Caco-2 (cell line): ENCODE data around the gene MDFIC. TPM values are rescaled to one million over a fixed set of nuclear protein-coding genes. Genes with fewer than 3 reads are reported as not detected.

Source experiments
- BruUV-seq: library from RNA; stranded (reverse); fragments of 400-500 nt; replicated peaks from 2 replicates; lab custom pipeline; 2021; lab: Mats Ljungman, UMichigan
- CTCF ChIA-PET: fragments of 300-600 bp; sonication (Branson Sonifier 250); formaldehyde crosslinking; loops from one replicate; lab custom pipeline; 2022; ENCODE audit warnings: antibody characterized with exemption; lab: Charles Lee
- POLR2A ChIA-PET: fragments of 300-600 bp; sonication (Branson Sonifier 250); formaldehyde crosslinking; loops from one replicate; lab custom pipeline; 2022; ENCODE audit warnings: antibody characterized with exemption; lab: Charles Lee
- DNase-seq, 2 experiments: peaks; one replicate each; pipeline versions ENCODE4 v3.0.0 to v3.0.0-alpha.2; 2020 to 2022
- H3K27me3 ChIP-seq: replicated peaks from 2 replicates; pipeline ENCODE4 v1.6.0; 2011; ENCODE audit warnings: low read length; ENCODE audit not compliant: control insufficient read depth, insufficient read depth
- H3K36me3 ChIP-seq: 2 replicates; pipeline ENCODE4 v1.5.1; 2011; ENCODE audit warnings: low read length; ENCODE audit not compliant: control insufficient read depth, insufficient read depth
- H3K4me1 ChIP-seq: fragments of 250-450 bp; sonication (Bioruptor Pico); 2 replicates; pipeline ENCODE4 v1.5.1; 2020; ENCODE audit warnings: mild to moderate bottlenecking
- H3K4me3 ChIP-seq: 2 replicates; pipeline ENCODE4 v1.5.1; 2011; ENCODE audit warnings: low read depth, mild to moderate bottlenecking, control low read depth, low read length
- H3K9me3 ChIP-seq: fragments of 250-450 bp; sonication (Bioruptor Pico); 2 replicates; pipeline ENCODE4 v1.5.1; 2020; ENCODE audit warnings: mild to moderate bottlenecking, moderate library complexity
- H3K27ac Mint-ChIP-seq: one replicate; pipeline ENCODE4 v1.8.0; 2022; ENCODE audit warnings: mixed read lengths; ENCODE audit not compliant: unreplicated experiment
- H3K27me3 Mint-ChIP-seq: one replicate; pipeline ENCODE4 v1.8.0; 2022; ENCODE audit warnings: mixed read lengths; ENCODE audit not compliant: insufficient read depth, unreplicated experiment
- H3K36me3 Mint-ChIP-seq: one replicate; pipeline ENCODE4 v1.8.0; 2022; ENCODE audit warnings: mild to moderate bottlenecking, mixed read lengths; ENCODE audit not compliant: insufficient read depth, unreplicated experiment
- H3K4me1 Mint-ChIP-seq: one replicate; pipeline ENCODE4 v1.8.0; 2022; ENCODE audit warnings: low read depth, mixed read lengths; ENCODE audit not compliant: unreplicated experiment
- H3K4me3 Mint-ChIP-seq: one replicate; pipeline ENCODE4 v1.8.0; 2022; ENCODE audit warnings: mild to moderate bottlenecking, moderate library complexity, mixed read lengths; ENCODE audit not compliant: unreplicated experiment
- H3K9me3 Mint-ChIP-seq: one replicate; pipeline ENCODE4 v1.8.0; 2022; ENCODE audit warnings: mixed read lengths; ENCODE audit not compliant: unreplicated experiment
- intact Hi-C: fragments of 100-400 bp; cut with micrococcal nuclease; formaldehyde crosslinking; loops from one replicate; pipeline ENCODE4 v1.10.0; 2022; ENCODE audit not compliant: unreplicated experiment
- total RNA-seq: library from RNA; stranded (reverse); gene quantifications from 2 replicates; pipeline ENCODE4 v1.2.3, GENCODE V29; 2022
- TF ChIP-seq, protein P1 (sequence below), 2 experiments: fragments of 200-600 bp in 1 of 2; IDR thresholded peaks; 1 replicate in 1 of 2; 2 replicates in 1 of 2; pipeline versions ENCODE4 v1.5.1 to v1.8.0; 2011 to 2022; ENCODE audit warnings: antibody characterized with exemption in 1 of 2, control low read depth in 1 of 2, inconsistent platforms in 1 of 2, low read depth in 1 of 2, low read length in 1 of 2, mild to moderate bottlenecking in 1 of 2, moderate library complexity in 1 of 2; ENCODE audit not compliant: insufficient read depth in 1 of 2, severe bottlenecking in 1 of 2, unreplicated experiment in 1 of 2

The MDFIC gene
- total RNA-seq, 1 experiment from 2014 or later = 2.7 TPM

DNA sequence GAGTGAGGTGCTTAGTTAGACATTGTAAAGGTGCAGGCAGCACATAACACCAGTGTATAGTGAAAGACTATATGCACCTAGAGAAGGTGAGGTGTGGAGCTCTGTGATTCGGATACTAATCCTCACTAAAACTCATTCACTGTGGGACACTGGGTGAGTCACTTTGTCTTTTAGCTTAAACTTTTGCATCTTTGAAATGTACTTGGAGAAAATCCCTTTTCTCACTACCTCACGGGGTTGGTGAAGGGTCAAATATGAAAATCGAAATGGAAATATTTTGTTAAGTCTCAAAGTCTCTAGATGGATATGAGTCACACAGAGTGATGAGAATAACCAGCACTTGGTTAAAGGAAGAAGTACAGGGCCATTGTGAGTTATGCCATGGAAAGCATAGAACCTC is 38.0 kb downstream of the MDFIC start:
- POLR2A ChIA-PET = no interaction called here

DNA sequence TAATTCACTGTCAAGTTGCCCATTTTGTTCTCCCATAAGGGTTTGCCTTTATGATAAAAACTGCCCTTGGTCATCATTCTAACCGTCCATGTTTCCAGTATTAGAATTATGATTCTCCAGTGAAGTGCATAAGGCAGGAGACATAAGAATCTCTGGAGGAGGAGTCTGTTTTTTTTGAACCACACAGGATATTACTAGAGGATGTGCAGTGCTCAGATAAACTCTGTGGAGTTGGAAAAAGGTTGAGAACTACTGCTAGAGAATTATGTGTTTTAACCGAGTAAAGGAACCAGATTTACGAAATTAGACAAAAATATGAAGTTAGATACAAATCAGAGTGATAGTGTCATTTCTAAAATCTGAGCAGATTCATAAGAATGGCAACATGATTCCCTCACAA is 40.5 kb downstream of the MDFIC start:
- BruUV-seq = no TSS peak
- TF ChIP-seq, protein P1, sequence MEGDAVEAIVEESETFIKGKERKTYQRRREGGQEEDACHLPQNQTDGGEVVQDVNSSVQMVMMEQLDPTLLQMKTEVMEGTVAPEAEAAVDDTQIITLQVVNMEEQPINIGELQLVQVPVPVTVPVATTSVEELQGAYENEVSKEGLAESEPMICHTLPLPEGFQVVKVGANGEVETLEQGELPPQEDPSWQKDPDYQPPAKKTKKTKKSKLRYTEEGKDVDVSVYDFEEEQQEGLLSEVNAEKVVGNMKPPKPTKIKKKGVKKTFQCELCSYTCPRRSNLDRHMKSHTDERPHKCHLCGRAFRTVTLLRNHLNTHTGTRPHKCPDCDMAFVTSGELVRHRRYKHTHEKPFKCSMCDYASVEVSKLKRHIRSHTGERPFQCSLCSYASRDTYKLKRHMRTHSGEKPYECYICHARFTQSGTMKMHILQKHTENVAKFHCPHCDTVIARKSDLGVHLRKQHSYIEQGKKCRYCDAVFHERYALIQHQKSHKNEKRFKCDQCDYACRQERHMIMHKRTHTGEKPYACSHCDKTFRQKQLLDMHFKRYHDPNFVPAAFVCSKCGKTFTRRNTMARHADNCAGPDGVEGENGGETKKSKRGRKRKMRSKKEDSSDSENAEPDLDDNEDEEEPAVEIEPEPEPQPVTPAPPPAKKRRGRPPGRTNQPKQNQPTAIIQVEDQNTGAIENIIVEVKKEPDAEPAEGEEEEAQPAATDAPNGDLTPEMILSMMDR (IDR thresholded peaks at IDR 0.05; ENCODE audit: insufficient read depth in 1 of 2, low read depth in 1 of 2, low read length in 1 of 2, severe bottlenecking in 1 of 2, unreplicated experiment in 1 of 2) = no peak
- Mint-ChIP-seq H3K4me3 (no peak overlapping the region), H3K4me1 (no peaks in the 10 kb centered on the region), H3K27ac (no peak overlapping the region), H3K36me3 (no peaks in the 10 kb centered on the region), H3K9me3 (no peaks in the 10 kb centered on the region), H3K27me3 (no peaks in the 10 kb centered on the region)
- ChIA-PET CTCF (no interaction called here), POLR2A (no interaction called here)
- Histone ChIP-seq H3K4me3 (no peak overlapping the region), H3K36me3 (no peaks in the 10 kb centered on the region), H3K9me3 (no peaks in the 10 kb centered on the region), H3K27me3 (no peaks in the 10 kb centered on the region), H3K4me1 (no peaks in the 10 kb centered on the region)
- no peak for DNase-seq
- intact Hi-C loops = no loop called here

More for the DNA sequence above, 38.0 kb downstream of the MDFIC start:
- Histone ChIP-seq H3K27me3 (no peaks in the 10 kb centered on the region), H3K4me3 (no peak overlapping the region), H3K4me1 (no peaks in the 10 kb centered on the region), H3K9me3 (no peaks in the 10 kb centered on the region), H3K36me3 (no peaks in the 10 kb centered on the region)
- H3K9me3 Mint-ChIP-seq = no peaks in the 10 kb centered on the region
- H3K4me3 Mint-ChIP-seq = no peak overlapping the region
- intact Hi-C loops = no loop called here
- no peaks in the 10 kb centered on the region for H3K36me3 Mint-ChIP-seq
- no peak overlapping the region for H3K27ac Mint-ChIP-seq
- BruUV-seq = no TSS peak
- CTCF ChIA-PET = no interaction called here
- peaks cover 3% of the 10 kb centered on the region for H3K27me3 Mint-ChIP-seq
- H3K4me1 Mint-ChIP-seq = no peaks in the 10 kb centered on the region
- TF ChIP-seq, protein P1 (IDR thresholded peaks at IDR 0.05; ENCODE audit: insufficient read depth in 1 of 2, low read depth in 1 of 2, low read length in 1 of 2, severe bottlenecking in 1 of 2, unreplicated experiment in 1 of 2) = no peak
- no peak for DNase-seq

DNA sequence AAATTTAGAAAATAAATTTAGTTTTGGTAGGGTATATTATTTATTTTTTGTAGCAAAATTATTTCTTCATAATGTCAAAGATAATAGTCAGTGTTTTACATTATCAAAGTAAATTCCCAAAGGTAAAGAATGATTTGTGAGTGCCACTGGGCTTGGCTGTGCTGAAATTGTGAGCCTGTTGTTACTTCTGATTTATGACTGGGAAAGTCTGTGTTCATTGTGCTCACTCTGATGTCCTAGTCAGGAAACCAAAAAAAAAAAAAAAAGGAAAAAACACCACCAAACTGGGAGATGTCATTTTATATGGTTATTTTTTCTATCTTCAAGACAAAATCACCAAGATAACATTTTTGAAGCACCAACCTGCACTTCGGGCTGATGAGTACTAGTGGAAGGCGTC is 44.3 kb downstream of the MDFIC start:
- no peaks in the 10 kb centered on the region for H3K27me3 Mint-ChIP-seq
- no peaks in the 10 kb centered on the region for H3K36me3 Mint-ChIP-seq
- ChIA-PET CTCF (no interaction called here), POLR2A (no interaction called here)
- H3K27ac Mint-ChIP-seq = no peak overlapping the region
- H3K9me3 Mint-ChIP-seq = no peaks in the 10 kb centered on the region
- H3K4me3 ChIP-seq = no peak overlapping the region
- no TSS peak for BruUV-seq
- H3K4me1 ChIP-seq = no peaks in the 10 kb centered on the region
- no peaks in the 10 kb centered on the region for H3K27me3 ChIP-seq
- H3K36me3 ChIP-seq = no peaks in the 10 kb centered on the region
- H3K9me3 ChIP-seq = no peaks in the 10 kb centered on the region
- no peak for DNase-seq
- intact Hi-C loops = no loop called here
- H3K4me3 Mint-ChIP-seq = no peak overlapping the region
- TF ChIP-seq, protein P1 (IDR thresholded peaks at IDR 0.05; ENCODE audit: insufficient read depth in 1 of 2, low read depth in 1 of 2, low read length in 1 of 2, severe bottlenecking in 1 of 2, unreplicated experiment in 1 of 2) = no peak
- no peaks in the 10 kb centered on the region for H3K4me1 Mint-ChIP-seq
